NCI-H128 (cell line): ENCODE data around the gene DLEC1.
"Not testable (repeated sequence)": the region's sequence is repeated elsewhere in the genome, so short reads cannot be mapped to it uniquely, and the experiment has no call there.

ENCODE experiments used
- DNase-seq: peaks from one replicate; lab custom pipeline; 2025; ENCODE audit not compliant: unreplicated experiment; lab: John Stamatoyannopoulos, UW

DLEC1 gene

DNA sequence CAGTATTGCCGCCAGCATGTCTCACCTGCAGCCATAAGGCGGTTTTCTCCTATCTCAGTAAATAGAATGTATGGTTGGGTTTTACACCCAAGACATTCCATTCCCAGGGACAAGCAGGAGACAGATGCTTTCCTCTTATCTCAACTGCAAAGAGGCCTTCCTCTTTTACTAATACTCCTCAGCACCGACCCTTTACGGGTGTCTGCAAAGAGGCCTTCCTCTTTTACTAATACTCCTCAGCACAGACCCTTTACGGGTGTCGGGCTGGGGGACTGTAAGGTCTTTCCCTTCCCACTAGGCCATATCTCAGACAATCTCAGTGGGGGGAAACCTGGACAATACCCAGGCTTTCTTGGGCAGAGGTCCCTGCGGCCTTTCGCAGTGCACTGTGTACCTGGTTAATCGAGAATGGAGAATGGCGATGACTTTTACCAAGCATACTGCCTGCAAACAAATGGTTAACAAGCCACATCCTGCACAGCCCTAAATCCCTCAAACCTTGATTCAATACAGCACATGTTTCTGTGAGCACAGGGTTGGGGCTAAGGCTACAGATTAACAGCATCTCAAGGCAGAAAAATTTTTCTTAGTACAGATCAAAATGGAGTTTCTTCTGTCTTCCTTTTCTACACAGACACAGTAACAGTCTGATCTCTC, 96.7 kb downstream of the DLEC1 start:
- DNase-seq = not testable (repeated sequence)

DNA sequence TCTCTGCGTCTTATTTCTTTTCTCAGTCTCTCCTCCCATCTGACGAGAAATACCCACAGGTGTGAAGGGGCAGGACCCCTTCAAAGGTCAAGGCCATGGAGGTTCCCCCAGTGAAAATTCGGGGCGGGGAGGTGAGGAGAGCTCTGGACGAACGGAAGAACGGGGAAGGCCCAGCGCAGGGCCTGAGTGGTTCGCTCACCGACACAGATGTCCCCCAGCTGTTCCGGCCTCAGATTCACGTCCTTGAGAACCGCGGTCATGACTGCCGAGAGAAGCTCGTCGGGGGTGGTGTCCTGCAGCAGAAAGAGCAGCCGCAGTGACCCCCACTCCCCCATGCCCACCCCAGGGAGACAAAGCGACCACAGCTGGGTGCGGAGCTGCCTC, 97.4 kb downstream of the DLEC1 start:
- no peak for DNase-seq

DNA sequence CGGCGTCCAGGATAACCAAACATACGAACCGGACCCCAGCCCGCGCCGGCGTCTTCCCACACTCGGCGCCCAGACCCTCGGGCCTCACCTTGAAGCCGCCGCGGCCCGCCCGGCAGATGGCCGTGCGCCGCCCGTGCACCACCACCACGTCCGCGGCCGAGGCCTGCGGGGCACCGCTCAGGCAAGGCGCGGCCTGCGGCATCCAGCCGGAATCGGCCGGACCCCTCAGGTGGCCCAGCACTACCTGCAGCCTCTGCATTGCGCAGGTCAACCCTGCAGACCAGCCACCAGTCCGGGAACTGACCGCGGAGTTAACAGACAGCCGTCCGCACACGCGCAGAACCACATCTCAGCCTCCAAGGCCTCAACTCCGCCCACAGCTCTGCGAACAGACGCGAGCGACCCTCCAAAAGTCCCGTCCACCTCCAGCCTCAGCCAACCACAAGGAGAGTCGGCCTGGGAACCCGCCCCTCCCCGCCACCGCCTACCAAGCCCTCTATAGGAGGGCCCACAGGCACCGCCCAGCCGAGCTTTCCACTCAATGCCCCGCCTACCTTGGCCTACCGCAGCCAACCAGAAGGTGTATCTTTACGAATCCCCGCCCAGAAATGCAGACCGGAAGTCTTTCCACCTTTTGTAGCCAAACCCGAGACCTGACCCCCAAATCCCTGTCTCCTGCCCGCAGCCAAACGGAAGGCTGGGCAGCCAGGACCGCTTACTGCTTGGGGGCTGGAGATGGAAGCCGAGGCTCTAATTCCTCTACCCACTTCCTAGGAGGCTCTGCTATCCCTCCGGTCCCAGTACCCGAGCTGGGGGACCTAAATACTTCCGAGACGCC, 98.0 kb downstream of the DLEC1 start, which contains the start of gene ACAA1:
TSS of gene ACAA1 (minus strand) at position 351 of the 838 bp plus-strand sequence. CDS start at position 259, 92 bp downstream.
- DNase-seq = peak; percentile 92

DNA sequence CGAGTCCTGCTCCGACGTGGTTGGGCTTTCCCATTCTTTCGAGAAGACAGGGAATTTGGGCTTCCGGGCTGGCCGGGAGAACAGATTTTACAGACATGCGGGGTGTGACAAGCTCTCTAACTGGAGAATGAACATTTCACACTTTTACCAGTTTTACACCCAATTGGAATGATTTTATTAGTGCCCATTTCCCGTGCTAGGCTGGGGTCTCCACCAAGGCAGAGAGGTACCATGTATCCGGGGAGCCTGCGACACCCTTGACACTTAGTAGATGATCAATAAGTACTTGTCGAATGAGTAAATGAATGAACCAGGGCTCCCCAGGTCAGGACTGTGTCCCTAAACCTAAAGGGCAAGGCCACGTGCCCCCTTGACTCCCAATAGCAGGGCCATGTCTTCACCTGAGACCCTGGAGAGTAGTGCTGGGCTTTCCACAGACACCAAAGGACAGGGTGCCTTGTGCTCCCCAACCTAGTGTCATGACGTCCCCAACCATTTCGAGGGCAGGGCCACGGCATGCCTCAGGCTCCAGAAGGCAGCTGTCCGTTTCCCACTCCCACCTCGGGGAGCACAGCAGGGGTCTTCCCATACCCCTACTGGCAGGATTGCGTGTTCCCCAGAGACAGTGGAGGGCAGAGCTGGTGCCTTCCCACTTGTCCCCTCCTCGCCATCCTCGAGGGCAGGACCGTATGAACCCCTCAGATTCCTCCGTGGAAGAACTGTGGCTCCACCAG, 98.8 kb downstream of the DLEC1 start:
- no peak for DNase-seq

DNA sequence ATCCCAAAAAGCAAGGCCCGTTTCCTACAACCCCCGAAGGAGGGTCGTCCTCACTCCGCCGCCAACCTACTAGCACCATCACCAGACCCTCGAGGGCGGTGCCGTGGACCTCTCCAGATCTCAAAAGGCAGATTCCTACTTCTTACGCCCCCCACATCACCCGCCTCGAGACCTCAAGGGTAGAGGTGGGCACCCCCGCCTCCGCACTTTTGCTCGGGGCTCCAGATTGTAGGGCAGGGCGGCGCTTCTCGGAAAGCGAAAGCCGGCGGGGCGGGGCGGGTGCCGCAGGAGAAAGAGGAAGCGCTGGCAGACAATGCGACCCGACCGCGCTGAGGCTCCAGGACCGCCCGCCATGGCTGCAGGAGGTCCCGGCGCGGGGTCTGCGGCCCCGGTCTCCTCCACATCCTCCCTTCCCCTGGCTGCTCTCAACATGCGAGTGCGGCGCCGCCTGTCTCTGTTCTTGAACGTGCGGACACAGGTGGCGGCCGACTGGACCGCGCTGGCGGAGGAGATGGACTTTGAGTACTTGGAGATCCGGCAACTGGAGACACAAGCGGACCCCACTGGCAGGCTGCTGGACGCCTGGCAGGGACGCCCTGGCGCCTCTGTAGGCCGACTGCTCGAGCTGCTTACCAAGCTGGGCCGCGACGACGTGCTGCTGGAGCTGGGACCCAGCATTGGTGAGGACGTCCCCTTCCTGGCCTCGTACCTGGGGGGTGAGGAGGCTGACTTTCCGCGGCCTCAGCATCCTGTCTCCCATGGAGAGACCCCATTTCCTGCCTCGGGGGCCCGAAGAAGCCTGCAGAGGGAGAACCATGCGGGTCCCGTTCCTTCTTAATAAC, 99.6 kb downstream of the DLEC1 start, which contains the start of gene MYD88:
TSS of gene MYD88 (plus strand) at position 313 of the 842 bp plus-strand sequence. CDS start at position 353, 40 bp downstream.
- no peak for DNase-seq

DNA sequence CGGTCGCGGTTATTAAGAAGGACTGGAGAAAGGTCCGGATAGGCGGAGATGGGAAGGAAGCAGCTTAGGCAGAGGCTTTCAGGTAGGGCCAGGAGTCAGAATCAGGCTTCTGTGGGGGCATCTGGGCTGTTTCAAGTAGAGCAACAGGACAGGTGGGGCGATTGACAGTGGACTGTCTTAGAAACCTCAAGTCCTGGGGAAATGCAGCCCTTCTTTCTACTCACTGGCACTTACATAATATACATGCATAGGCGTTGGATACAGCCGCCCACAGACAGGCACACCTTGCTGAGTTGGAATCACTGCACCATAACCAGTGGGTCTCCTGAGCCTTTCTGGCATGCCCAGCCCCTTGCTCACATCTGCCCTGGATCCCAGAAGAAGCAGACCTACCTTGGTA, 100.2 kb downstream of the DLEC1 start:
- no peak for DNase-seq

DNA sequence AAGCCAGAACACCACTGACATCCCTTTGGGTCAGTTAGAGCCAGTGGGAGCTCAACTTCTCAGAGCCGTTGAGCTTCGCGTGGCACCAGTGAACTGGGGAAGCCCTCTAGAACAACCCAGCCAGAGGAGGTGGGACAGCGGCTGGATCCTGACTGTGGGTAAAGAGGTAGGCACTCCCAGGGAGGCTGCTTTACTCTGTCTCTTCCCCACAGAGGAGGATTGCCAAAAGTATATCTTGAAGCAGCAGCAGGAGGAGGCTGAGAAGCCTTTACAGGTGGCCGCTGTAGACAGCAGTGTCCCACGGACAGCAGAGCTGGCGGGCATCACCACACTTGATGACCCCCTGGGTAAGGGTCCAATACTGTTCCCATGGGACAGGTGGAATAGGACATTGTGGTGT, 100.6 kb downstream of the DLEC1 start:
- no peak for DNase-seq

DNA sequence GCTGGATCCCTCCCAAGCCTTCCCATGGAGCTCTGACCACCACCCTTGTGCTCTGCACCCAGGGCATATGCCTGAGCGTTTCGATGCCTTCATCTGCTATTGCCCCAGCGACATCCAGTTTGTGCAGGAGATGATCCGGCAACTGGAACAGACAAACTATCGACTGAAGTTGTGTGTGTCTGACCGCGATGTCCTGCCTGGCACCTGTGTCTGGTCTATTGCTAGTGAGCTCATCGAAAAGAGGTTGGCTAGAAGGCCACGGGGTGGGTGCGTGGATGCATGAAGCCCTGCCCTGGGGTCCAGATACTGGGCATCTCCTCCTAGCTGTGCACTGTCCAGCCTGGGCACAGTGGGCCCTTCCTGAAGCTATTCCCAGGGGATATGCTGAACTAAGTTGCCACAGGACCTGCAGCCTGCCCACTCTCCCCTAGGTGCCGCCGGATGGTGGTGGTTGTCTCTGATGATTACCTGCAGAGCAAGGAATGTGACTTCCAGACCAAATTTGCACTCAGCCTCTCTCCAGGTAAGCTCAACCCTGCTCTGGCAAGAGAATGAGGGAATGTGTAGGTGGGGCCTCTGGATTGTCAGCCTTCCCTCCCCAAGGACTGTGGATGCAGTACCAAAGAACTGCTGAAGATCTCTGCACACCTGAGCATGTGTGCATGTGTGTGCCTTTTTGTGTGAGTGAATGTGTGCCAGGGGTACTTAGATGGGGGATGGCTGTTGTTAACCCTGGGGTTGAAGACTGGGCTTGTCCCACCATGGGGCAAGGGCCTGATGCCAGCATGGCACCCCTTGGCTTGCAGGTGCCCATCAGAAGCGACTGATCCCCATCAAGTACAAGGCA, 101.5 kb downstream of the DLEC1 start:
- no peak for DNase-seq

DNA sequence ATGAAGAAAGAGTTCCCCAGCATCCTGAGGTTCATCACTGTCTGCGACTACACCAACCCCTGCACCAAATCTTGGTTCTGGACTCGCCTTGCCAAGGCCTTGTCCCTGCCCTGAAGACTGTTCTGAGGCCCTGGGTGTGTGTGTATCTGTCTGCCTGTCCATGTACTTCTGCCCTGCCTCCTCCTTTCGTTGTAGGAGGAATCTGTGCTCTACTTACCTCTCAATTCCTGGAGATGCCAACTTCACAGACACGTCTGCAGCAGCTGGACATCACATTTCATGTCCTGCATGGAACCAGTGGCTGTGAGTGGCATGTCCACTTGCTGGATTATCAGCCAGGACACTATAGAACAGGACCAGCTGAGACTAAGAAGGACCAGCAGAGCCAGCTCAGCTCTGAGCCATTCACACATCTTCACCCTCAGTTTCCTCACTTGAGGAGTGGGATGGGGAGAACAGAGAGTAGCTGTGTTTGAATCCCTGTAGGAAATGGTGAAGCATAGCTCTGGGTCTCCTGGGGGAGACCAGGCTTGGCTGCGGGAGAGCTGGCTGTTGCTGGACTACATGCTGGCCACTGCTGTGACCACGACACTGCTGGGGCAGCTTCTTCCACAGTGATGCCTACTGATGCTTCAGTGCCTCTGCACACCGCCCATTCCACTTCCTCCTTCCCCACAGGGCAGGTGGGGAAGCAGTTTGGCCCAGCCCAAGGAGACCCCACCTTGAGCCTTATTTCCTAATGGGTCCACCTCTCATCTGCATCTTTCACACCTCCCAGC, 102.4 kb downstream of the DLEC1 start:
- DNase-seq = no peak

DNA sequence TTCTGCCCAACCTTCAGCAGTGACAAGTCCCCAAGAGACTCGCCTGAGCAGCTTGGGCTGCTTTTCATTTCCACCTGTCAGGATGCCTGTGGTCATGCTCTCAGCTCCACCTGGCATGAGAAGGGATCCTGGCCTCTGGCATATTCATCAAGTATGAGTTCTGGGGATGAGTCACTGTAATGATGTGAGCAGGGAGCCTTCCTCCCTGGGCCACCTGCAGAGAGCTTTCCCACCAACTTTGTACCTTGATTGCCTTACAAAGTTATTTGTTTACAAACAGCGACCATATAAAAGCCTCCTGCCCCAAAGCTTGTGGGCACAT, 102.9 kb downstream of the DLEC1 start:
- no peak for DNase-seq

DNA sequence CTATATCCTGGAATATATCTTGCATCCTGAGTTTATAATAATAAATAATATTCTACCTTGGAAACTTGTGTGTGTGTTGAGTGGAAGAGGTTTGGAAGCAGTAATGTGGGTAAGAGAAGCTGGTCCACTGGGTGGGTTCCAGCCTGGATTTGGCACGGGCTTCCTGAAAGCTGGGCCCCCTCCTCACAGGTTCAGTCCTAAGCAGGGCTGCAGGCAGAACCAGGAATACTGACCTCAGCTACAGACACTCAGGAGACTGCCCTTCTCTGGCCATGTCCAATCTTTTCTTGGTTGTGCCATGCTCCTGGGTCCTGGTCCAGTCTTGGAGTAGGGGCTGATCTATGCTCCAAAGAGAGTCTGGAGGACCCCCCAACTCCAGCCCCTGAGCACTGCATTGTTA, 104.0 kb downstream of the DLEC1 start:
- DNase-seq = no peak

DNA sequence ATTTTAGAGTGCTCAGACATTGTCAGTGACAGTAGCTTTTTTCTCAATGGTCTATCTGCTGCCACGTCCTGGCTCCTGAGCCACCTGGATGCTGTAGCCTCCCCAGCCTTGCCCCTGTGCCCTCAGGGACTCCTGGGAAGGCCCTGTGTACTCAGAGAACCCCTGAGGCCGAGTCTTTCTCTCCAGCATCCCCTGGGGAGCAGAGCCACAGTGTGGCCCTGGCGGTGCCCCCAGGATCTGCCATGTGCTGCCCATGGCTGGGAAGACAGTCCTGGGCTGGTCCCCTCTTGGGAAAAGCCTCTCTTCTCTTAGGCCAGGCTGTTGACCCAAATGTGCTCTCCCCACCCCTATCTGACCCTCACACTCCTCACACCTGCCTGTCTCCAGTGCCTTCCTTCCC, 104.5 kb downstream of the DLEC1 start:
- DNase-seq = no peak

DNA sequence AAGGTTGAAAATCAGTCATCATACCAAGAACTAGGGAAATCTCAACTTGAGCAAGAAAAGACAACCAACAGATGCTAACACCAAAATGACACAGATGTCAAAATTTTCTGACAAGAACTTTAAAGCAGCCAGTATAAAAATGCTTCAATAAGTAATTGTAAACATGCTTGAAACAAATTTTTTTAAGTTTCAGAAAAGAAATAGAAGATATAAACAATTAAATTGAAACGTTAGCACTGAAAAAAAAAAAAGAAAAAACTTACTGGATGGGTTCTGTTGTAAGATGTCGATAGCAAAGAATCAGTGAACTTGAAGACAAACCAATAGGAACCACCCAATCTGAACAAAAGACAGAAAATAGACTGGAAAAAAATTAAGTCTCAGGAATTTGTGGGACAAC, 107.5 kb downstream of the DLEC1 start:
- DNase-seq = no peak

DNA sequence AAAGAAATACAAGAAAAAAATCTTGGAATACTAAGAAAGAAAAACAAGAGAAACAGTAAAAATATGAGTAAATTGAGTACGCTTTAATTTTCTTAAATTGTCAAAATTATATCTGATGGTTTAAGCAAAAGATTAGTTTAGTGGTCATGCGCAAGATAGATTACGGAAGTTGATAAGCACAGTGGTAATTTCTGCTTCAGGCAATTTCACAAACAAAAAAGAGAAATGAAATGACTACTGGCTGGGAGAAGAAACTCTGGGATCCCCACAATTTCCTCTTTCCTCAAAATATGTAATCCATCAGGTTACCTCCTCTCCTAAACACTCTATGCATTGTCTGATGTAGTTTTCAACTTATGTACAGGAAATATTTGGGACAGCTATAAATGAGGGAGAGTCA, 108.4 kb downstream of the DLEC1 start:
- no peak for DNase-seq

DNA sequence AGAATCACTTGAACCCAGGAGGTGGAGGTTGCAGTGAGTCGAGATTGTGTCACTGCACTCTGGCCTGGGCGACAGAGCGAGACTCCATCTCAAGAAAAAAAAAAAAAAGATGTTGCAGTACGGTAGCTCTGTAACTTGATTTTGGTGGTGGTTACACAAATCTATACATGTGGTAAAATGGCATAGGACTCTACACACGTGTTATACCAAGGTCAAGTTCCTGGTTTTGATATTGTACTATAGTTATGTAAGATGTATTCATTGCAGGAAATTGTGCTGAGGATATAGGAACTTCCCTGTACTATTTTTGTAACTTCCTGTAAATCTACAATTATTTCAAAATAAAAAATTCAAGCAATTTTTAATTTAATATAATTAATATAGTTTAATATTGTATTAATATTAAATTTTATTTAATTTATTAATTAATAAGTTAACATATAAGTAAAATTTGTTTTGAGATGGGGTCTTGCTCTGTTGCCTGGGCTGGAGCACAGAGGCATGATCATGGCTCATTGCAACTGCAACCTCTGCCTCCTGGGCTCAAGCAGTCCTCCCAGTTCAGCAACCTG, 109.4 kb downstream of the DLEC1 start:
- no peak for DNase-seq

DNA sequence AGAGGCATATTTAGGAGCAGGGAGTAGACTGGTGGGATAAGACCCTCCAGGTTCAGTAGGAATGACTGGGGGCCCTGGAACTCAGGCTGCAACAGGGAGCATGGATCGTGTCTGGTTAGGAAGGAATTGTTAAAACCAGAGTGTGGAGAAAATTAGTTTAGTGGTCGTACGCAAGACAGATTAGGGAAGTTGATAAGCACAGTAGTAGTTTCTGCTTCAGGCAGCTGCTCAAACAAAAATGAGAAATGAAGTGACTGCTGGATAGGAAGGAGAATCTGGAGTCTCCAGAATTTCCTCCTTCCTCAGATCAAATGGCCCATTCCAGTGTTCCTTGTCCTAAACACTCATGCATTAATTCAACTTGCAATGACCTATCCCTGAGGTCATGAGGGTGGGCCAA, 110.7 kb downstream of the DLEC1 start:
- no peak for DNase-seq

DNA sequence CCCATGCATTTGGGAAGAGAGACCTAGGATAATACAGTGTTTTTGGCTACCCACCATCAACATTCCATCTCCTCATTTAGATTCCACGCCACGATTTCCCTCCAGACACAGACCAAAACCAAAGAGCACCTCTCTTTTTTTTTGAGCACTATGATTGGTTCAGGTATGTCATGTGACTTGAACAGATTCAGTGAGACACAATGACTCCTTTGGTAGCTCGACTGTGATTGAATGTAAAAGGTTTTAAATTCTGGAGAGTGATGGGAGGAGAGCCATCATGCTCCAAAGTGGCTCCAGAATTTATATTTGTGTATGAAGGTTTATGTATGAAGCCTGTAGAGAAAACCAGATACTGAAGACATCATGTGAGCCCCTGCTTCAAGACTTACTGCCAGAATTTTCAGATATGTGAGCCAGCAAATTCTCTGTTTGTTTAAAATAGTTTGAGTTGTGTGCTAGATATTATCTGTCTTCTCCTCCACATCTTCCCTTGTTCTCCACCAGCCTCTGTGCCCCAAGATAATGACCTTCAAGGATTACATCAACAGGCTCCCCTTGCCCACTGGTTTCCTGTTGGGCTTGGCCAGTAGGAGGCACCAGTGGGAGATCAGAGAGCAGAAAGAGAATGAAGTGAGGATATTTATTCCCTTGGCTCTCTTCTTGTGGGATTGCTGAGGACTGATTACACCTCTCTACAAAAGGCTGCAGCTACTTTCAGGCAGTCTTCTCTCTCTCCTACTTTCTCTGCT, 111.9 kb downstream of the DLEC1 start:
- no peak for DNase-seq

DNA sequence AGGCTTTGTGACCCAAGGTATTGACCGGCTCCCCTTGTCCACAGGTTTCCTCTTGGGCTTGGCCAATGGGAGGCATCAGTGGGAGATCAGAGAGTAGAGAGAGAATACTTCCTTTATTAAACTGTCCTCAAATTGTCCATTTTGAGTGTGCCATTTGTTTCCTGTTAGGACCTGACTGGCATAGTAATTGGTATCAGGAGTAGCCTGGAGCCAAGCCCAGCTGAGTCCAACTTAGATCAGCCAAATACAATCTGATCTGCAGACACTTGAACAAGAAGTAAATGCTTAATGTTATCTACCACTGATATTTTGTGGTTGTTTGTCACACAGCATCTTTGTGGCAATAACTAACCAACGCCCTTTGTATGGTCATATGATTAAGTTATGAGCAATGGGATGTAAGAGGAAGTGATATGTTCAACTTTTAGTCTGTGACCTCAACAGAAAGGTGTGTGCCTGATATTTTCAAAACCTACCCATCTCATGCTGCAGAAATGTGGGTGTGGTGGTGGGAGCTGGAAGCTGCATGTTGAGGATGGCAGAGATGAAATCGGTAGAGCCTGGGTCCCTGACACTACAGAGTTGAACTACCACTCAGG, 112.8 kb downstream of the DLEC1 start:
- no peak for DNase-seq
